Thoracic aorta (tissue), 2 donors: ENCODE data around the gene CIBAR2. TPM values are rescaled to one million over a fixed set of nuclear protein-coding genes. Genes with fewer than 3 reads are reported as not detected.

ENCODE experiments used
- ATAC-seq: fragments of 150-250 bp; one replicate; pipeline ENCODE4 v1.8.0; 2017; ENCODE audit warnings: low read depth; ENCODE audit not compliant: insufficient number of reproducible peaks, low FRiP score
- DNase-seq: peaks from one replicate; pipeline ENCODE4 v3.0.0-alpha.2; 2020; ENCODE audit warnings: low spot score
- H3K27ac ChIP-seq, 2 donors: fragments of 200-600 bp; sonication (generic); 1 replicate in 1 of 2; 2 replicates in 1 of 2; pipeline ENCODE4 v1.5.1; 2016; ENCODE audit warnings: mild to moderate bottlenecking in 2 of 2, moderate library complexity in 2 of 2
- H3K27me3 ChIP-seq: fragments of 200-600 bp; sonication (generic); replicated peaks from 2 replicates; pipeline ENCODE4 v1.6.0; 2016; ENCODE audit warnings: mild to moderate bottlenecking; ENCODE audit not compliant: insufficient read depth
- H3K36me3 ChIP-seq: fragments of 200-600 bp; sonication (generic); one replicate; pipeline ENCODE4 v1.5.1; 2016
- H3K4me1 ChIP-seq, 2 donors: fragments of 200-600 bp; sonication (generic); 1 replicate in 1 of 2; 2 replicates in 1 of 2; pipeline versions ENCODE4 v1.5.1 to v1.6.0; 2016; ENCODE audit warnings: low read depth in 2 of 2, mild to moderate bottlenecking in 1 of 2; ENCODE audit not compliant: control insufficient read depth in 1 of 2
- H3K4me3 ChIP-seq: fragments of 200-600 bp; sonication (generic); 2 replicates; pipeline ENCODE4 v1.5.1; 2016; ENCODE audit warnings: mild to moderate bottlenecking
- H3K9me3 ChIP-seq: fragments of 200-600 bp; sonication (generic); 2 replicates; pipeline ENCODE4 v1.5.1; 2016
- total RNA-seq, 2 donors: library from RNA; depleted of rRNA; stranded (reverse); fragments of >200 nt; gene quantifications; one replicate each; pipeline versions ENCODE4 v1.1.0 to v1.2.3, GENCODE V29; 2016
- TF ChIP-seq, protein P1 (sequence below): fragments of 200-600 bp; sonication (generic); IDR thresholded peaks from one replicate; pipeline ENCODE4 v1.5.1; 2019; ENCODE audit warnings: antibody characterized with exemption

The CIBAR2 gene
- total RNA-seq, 2 donors from 2014 or later: not detected

GRCh38 chr16:85090873-85091521 lies 21.3 kb downstream of the CIBAR2 start:
- Histone ChIP-seq H3K4me1 (peaks cover 13 to 18% of the 10 kb centered on the region in 2 donors), H3K9me3 (no peaks in the 10 kb centered on the region), H3K4me3 (no peak overlapping the region), H3K27me3 (no peaks in the 10 kb centered on the region), H3K36me3 (peaks cover 6% of the 10 kb centered on the region), H3K27ac (no peak overlapping the region)
- TF ChIP-seq, protein P1, sequence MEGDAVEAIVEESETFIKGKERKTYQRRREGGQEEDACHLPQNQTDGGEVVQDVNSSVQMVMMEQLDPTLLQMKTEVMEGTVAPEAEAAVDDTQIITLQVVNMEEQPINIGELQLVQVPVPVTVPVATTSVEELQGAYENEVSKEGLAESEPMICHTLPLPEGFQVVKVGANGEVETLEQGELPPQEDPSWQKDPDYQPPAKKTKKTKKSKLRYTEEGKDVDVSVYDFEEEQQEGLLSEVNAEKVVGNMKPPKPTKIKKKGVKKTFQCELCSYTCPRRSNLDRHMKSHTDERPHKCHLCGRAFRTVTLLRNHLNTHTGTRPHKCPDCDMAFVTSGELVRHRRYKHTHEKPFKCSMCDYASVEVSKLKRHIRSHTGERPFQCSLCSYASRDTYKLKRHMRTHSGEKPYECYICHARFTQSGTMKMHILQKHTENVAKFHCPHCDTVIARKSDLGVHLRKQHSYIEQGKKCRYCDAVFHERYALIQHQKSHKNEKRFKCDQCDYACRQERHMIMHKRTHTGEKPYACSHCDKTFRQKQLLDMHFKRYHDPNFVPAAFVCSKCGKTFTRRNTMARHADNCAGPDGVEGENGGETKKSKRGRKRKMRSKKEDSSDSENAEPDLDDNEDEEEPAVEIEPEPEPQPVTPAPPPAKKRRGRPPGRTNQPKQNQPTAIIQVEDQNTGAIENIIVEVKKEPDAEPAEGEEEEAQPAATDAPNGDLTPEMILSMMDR: no peak
- no peak for DNase-seq
- no peak for ATAC-seq

DNA sequence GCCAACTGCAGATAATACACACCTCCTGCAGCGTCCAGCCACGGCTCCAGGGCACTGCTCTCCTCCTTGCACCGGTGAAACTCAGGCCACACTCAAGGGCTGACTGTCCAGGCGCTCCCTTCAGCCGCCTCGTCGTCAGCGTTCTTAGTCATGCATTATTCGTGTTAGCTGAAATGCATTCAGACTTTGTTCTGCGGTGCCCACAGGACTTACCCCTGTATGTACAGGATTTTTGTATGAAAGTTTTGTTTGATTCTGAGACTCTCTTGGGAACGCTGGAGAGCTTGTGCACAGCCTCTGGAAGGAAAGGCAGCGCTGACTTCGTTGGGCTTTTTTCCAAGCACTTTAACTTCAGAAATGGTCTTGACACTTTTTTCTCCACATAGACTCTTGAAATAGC lies 22.1 kb downstream of the CIBAR2 start:
- Histone ChIP-seq H3K4me3 (no peak overlapping the region), H3K36me3 (peaks cover 6% of the 10 kb centered on the region), H3K9me3 (no peaks in the 10 kb centered on the region), H3K4me1 (peaks cover 13 to 18% of the 10 kb centered on the region in 2 donors), H3K27ac (no peak overlapping the region), H3K27me3 (no peaks in the 10 kb centered on the region)
- TF ChIP-seq, protein P1: no peak
- ATAC-seq (no peak), DNase-seq (no peak)

DNA sequence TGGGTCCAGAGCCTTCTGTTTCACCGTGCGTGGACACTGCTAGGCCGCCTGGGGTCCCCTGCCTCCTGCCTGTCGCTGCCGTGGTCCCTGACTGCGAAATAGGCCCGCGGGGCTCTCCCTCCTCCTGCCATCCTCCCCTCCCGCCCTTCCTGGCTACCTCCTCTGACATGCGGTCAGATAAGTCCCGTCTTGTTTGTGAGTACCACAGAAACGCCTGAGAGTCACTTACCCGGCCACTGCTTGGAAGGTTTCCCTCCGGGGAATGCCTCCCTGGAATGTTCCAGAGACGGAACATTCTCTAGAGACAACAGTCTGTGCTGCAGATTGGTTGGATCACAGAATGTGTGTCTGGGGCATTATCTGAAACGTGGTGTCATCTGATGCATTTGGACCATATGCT lies 22.7 kb downstream of the CIBAR2 start:
- H3K27me3 ChIP-seq: no peaks in the 10 kb centered on the region
- H3K9me3 ChIP-seq: no peaks in the 10 kb centered on the region
- H3K36me3 ChIP-seq: peaks cover 6% of the 10 kb centered on the region
- H3K27ac ChIP-seq: no peak overlapping the region
- H3K4me1 ChIP-seq: peaks cover 13 to 18% of the 10 kb centered on the region in 2 donors
- ATAC-seq: no peak
- H3K4me3 ChIP-seq: no peak overlapping the region
- TF ChIP-seq, protein P1: no peak
- DNase-seq: no peak

DNA sequence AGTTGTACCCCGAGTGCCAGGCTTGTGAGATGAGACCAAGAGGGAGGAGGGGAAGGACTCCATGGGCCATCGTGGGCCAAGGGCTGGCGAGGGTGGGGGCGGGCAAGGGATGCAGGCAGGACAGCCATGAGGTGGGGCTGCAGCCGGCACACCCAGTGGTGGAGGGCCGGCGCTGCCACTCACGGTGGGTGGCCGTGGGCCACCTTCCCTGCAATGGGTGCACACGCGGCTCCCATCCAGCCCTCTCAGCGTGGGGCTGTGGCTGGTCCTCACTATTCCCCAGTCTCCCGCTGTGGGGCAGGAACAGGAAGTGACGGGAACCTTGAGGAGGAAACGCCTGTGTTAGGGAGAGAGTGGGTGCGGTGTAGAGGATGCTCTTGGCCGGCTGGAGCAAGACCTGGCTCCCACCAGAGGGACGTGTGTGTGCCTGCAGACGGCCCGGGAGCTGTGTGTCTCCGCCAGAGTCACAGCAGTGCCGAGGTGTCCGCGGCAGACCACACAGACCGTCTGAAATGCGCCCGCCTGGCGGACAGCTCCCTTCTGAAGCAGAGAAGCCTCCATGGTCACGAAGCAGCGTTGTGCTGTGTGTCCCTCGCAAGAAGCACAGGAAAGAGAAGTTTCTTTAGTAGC lies 23.6 kb downstream of the CIBAR2 start:
- Histone ChIP-seq H3K27me3 (no peaks in the 10 kb centered on the region), H3K4me1 (peaks cover 13 to 18% of the 10 kb centered on the region in 2 donors), H3K4me3 (no peak overlapping the region), H3K9me3 (no peaks in the 10 kb centered on the region), H3K36me3 (peaks cover 6% of the 10 kb centered on the region), H3K27ac (no peak overlapping the region)
- DNase-seq: no peak
- TF ChIP-seq, protein P1: no peak
- ATAC-seq: no peak

DNA sequence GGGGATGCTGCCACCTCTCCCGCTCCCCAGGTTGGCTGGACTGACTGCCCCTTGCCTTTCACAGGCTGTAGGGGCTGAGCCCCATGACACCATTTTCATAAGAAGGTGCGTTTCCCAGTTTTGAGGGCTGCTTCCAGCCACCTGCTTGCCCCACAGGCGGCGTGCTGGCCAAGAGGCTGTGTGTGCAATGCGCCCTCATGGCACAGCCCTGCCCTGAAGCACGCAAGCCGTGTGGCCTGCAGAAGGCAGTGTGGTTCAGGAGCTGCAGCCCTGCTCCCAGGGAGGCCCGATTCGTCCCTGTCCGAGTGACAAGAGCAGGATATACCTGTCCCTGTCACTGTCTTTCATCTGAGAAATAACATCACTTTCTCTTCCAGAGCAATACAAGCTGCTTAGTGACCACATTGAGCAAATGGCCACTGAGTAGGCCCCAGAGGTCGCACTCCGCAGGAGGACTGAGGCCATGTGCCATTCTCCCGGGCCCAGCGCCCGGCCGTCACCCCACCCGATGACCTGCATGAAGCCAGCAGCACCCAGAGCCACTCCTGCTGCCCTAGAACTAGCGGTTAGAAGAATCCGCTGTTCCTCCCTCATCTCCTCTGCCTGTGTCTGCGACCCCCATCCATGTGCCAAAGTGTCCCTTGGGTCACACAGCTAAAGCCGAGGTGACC lies 24.2 kb downstream of the CIBAR2 start:
- no peak for ATAC-seq
- no peak for DNase-seq
- Histone ChIP-seq H3K27ac (no peak overlapping the region), H3K27me3 (no peaks in the 10 kb centered on the region), H3K36me3 (peaks cover 6% of the 10 kb centered on the region), H3K9me3 (no peaks in the 10 kb centered on the region), H3K4me1 (peaks cover 13 to 18% of the 10 kb centered on the region in 2 donors), H3K4me3 (no peak overlapping the region)
- TF ChIP-seq, protein P1: no peak
